ENCODE measurements around the gene PFDN1. TPM values are rescaled to one million over a fixed set of nuclear protein-coding genes. Genes with fewer than 3 reads are reported as not detected.

PFDN1 gene
- total and polyA plus RNA-seq, 9 of the 15 experiments (the other 6 are each of a cell fraction or from before 2014, with no cell fraction given) = 45.5 to 215 (median 78.0) TPM

GRCh38 chr5:140234377-140234989, 68.4 kb downstream of the PFDN1 start (continued):
- TF ChIP-seq BCLAF1 (IDR thresholded peaks at IDR 0.05; ENCODE audit: borderline replicate concordance in 1 of 2, control insufficient read depth in 1 of 2, low read depth in 2 of 2, low read length in 1 of 2) (no peak), ZKSCAN1 (IDR thresholded peaks at IDR 0.05; ENCODE audit: low read depth, low read length) (no peak), ZNF830 (CRISPR knock-in tag; IDR thresholded peaks at IDR 0.05) (no peak), ARID3B (CRISPR knock-in tag; IDR thresholded peaks at IDR 0.05; ENCODE audit: borderline replicate concordance) (no peak), FIP1L1 (IDR thresholded peaks at IDR 0.05; ENCODE audit: low read depth, low read length, poor library complexity, severe bottlenecking) (no peak), MAZ (CRISPR knock-in tag; conservative IDR thresholded peaks at IDR 0.05 in 1 of 2, IDR thresholded peaks at IDR 0.05 in 1 of 2) (no peak), KLF6 (CRISPR knock-in tag; IDR thresholded peaks at IDR 0.05; ENCODE audit: borderline replicate concordance) (no peak)

Measured in K562 (cell line).